Nucleus accumbens (tissue), 56 donors: ENCODE measurements around the gene CYP2S1.
"Not testable (repeated sequence)": the region's sequence is repeated elsewhere in the genome, so short reads cannot be mapped to it uniquely, and the experiment has no call there.

Experiments used
- DNase-seq, 56 donors: peaks; one replicate each; lab custom pipeline; 2025; lab: John Stamatoyannopoulos, UW

Gene CYP2S1

DNA sequence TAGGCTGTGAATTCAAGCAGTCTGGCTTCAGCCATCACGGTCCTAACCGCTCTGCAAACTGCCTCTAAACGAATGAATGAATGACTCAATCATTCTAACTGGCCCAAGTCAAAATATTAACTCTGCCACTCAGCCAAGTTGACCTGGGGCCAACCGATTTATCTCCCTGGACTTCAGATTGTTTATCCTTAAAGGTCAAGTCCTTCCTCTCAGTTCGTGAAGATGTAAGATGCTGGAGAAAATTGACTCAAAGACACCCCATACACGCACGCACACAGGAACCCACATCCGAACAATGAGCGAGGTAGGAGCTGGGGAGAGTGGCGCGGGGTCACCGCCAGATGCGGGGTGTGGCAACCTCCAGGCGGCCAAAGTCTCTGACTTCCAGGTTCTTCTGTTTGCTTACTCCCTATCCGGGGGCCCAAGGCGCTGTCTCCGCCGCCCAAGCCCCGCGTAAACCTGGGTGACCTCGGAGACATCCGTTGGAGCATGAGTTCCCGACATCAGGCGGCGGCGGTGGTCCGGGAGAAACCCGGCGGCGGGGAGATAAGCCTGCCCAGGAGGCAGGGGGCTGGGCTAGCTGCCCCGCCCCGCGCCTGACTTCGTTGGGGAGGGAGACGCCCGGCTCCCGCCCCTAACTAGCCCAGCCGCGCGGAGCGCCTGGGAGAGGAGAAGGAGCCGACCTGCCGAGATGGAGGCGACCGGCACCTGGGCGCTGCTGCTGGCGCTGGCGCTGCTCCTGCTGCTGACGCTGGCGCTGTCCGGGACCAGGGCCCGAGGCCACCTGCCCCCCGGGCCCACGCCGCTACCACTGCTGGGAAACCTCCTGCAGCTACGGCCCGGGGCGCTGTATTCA lies at the start of gene CYP2S1:
Gene CYP2S1, plus strand, starts transcription at position 646 of the 856 bp plus-strand sequence. Its CDS starts 46 bp downstream, at position 692.
- DNase-seq: peak in 1 of 56 donors; percentile 15

DNA sequence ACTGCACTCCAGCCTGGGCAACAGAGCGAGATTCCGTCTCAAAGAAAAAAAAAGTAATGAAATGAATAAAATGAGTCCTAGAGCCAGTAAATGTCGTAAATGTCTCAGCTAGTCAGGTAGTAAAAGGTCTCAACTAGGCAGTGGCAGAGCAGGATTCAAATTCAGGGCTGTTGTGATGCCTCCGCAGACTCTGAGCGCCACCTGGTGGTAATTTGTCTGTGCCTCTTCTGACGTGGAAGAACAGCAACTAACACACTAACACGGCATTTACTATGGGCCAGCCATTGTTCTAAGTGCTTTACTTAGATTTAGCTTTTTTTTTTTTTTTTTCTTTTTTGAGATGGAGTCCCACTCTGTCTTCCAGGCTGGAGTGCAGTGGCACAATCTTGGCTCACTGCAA lies 48.6 kb upstream of the CYP2S1 start:
- DNase-seq: peak in 46 of 56 donors; percentile 0 to 85 (median 18)

DNA sequence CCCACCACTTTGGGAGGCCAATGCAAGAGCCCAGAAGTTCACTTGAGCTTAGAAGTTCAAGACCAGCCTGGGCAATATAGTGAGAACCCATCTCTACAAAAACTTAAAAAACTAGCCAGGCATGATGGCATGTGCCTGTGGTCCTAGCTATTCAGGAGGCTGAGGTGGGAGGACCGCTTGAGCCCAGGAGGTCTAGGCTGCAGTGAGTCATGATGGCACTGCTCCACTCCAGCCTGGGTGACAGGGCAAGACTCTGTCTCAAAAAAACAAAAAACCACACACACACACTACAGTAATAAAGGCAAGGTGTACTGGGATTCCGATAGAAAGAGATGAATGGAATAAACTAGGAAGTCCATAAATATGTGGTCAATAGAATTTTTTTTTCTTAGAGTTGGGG lies 43.2 kb upstream of the CYP2S1 start:
- DNase-seq: no peak

DNA sequence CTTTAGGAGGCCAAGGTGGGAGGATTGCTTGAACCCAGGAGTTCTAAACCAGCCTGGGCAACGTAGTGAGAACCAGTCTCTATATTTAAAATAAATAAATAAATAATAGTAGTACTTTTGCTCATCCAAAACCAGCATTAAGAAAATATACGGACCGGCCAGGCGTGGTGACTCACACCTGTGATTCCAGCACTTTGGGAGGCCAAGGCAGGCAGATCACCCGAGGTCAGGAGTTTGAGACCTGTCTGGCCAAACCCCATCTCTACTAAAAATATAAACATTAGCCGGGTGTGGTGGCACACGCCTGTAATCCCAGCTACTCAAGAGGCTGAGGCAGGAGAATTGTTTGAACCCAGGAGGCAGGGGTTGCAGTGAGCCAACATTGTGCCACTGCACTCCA lies 42.0 kb upstream of the CYP2S1 start:
- DNase-seq: not testable (repeated sequence)

DNA sequence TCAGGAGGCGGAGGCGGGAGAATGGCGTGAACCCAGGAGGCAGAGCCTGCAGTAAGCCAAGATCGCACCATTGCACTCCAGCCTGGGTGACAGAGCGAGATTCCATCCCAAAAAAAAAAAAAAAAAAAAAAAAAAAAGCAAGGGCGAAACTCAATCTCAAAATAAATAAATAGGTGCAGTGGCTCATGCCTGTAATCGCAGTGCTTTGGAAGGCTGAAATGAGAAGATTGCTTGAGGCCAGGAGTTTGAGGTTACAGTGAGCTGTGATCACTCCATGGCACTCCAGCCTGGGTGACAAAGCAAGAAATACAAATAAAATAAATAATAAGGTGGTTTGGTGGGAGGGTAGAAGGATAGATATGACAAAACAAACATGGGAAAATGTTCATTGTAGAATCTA lies 39.0 kb upstream of the CYP2S1 start:
- DNase-seq: no peak

DNA sequence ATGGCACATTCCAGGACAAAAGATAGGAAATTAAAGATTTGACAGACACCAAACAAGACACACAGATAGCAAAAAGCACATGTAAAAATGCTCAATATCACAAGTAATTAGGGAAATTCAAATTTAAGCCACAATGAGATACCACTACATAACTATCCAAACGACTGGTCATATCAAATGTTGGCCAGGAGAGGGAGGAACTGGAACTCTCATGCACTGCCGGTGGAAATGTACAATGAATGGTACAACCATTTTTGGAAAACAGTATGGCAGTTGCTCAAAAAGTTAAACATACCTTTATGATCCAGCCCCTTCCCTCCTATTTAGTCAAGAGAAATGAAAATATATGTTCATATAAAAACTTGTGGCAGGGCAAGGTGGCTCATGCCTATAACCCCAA lies 36.8 kb upstream of the CYP2S1 start:
- DNase-seq: no peak

DNA sequence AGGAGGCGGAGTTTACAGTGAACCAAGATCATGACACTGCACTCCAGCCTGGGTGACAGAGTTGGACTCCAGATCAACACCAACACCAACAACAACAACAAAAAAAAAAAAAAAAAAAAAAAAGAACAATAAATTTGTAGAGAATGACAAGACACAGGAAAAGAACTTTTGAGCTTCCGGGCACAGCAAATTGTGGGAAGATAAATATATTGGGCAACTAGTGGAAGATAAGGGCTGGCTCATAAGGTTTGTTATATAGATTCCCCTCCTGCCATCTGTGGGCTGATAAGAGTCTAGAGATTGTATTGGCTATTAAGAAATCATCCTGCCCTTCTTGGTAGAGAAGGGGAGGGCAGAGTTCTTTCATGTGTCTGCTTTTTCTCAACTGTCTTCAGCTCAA lies 33.1 kb upstream of the CYP2S1 start:
- no peak for DNase-seq

DNA sequence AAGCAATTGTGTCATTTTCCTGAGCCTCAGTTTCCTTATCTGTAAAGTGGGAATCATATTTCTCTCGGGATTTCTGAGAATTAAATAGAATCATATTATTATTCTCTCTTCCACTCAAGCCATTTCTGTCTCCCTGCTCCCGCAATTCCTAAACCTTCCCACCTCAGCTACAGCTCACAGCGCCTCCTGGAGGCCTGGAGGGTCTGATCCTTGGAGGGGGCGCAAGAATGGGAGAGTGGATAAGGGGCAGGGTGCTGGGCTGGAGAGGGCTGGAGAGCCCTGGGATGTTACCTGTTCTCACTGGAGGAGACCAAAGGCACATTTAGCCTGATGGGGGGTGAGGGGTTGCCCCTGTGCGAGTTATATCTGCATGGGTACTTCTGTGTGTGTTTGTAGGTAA lies 31.1 kb upstream of the CYP2S1 start:
- DNase-seq: no peak

DNA sequence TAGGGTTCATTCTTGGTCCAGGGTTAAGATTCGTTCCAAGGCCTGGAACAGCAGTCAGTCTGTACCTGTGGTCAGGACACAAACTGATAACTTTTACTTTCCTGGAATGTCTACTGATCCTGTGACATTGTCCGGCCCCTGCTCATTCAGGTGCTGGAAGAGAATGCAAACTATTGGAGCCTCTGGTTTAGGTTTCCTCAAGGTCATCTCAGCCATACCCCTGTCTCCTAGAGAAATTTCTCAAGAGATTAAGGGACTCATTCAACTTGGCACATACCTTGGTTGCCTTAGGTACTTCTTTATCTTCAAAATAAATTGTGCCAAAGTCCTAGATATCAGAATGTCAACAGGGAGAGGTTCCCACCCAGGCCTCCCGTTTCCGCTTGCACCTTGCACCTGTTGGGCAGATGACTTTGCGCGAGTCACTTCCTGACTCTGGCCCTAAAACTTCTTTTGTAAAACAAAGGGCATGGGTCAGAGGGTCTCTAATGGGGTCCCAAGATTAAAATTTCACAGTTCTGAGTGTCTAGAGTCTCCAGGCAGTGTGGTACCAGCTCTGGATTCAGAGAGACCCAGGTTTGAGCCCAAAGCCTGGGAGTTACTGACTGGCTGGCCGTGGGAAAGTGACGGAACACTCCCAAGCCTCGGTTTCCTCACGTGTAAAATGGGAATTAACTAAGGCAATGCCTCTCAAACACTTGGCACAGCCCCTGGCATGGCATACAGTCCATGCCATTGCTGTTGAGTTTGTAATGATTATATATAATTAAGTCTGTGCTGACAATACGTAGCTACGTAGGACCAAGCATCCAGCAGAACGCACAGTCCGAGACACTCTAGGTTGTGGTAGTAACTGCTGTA lies 25.8 kb upstream of the CYP2S1 start:
- DNase-seq: no peak

- DNase-seq: no peak
These were observed 20.5 kb upstream of the CYP2S1 start for GRCh38 chr19:41172297-41173164.

DNA sequence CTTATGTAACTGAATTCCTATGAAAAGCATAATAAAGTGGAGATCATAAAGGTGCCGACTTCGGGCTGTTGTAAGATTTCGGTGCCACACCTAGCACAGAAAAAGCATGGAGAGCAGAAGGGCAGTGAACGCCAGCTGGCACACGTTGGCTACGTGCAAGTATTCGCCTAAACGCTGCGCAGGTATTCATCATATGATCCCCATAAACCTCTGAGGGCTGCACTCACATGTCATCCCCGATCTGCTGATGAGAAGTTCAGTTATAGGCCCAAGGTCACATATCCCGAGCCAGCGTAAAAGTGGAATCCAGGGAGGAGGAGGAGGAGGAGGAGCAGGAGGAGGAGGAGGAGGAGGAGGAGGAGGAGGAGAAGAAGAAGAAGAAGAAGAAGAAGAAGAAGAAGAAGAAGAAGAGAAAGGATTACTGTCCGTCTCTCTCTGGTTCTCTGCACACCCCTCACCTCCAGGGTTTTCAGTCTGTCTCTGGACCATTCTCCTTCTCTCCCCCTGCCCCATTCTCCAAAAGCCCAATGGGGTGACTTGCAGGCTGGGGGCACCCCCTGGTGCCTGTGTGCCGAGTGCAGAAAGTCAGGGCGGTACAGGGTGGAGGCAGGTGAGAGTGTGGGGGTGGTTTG lies 18.6 kb upstream of the CYP2S1 start:
- DNase-seq: no peak

DNA sequence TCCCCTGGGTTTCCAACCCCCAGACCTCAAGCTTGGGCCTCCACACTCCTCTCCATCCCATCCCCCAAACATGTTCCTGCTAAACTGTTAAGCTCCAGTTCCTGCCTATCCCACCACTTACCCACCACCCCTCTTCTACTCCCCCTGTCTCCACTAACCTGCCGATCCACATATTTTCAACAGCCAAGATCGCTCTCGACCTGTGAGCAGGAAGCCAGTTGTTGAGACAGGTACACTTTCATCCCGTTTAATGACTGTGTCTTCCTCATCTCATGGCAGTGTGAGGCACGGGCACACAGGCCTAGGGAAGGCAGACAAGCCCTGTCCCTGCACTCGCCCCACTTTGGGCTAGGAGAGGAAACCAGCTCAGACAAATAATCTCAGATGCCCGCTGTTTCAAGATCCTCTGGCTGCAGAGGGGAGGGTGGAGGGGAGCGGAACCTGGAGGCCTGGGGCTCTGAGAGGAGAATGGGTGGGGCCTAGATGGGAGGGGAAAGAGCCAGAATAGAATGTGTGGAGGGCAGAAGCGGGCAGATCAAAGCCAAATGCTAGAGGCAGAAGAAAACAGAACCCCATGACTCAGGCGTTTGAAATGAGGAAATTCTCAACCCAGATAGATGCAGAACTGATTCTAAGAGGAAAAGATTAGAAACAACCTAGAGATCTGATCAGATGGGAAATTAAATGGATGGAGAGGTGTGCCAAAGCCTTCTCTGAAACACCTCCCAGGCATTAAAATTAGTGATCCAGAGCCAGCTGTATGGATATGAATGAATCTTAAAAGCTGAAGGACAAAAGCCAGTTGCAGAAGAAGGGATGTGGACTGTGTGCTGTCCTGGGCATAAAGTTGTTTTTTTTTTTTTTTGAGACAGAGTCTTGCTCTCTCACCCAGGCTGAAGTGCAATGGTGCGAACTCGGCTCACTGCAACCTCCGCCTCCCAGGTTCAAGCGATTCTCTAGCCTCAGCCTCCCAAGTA lies 16.9 kb upstream of the CYP2S1 start:
- peak in 23 of 56 donors; percentile 1 to 55 (median 18) for DNase-seq

- not testable (repeated sequence) for DNase-seq
These were observed 12.8 kb upstream of the CYP2S1 start for GRCh38 chr19:41180173-41180572.

- DNase-seq: no peak
These were observed 5.8 kb upstream of the CYP2S1 start for GRCh38 chr19:41186971-41187883.

DNA sequence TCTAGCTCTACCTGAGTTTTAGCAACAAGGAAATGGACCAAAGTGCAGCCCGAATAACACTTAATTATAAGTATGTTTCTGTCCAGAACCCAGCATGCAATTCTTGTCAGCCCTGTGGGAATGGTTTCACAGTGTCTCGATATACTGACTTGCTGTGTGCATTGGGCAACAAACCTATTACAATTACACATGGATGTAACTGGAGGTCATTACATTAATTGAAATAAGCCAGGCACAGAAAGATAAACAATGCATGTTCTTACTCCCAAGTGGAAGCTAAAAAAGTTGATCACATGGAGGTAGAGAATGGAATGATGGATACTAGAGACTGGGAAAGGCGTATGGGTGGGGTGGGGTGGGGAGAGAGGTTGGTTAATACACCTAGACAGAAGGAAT lies 5.1 kb upstream of the CYP2S1 start:
- no peak for DNase-seq

DNA sequence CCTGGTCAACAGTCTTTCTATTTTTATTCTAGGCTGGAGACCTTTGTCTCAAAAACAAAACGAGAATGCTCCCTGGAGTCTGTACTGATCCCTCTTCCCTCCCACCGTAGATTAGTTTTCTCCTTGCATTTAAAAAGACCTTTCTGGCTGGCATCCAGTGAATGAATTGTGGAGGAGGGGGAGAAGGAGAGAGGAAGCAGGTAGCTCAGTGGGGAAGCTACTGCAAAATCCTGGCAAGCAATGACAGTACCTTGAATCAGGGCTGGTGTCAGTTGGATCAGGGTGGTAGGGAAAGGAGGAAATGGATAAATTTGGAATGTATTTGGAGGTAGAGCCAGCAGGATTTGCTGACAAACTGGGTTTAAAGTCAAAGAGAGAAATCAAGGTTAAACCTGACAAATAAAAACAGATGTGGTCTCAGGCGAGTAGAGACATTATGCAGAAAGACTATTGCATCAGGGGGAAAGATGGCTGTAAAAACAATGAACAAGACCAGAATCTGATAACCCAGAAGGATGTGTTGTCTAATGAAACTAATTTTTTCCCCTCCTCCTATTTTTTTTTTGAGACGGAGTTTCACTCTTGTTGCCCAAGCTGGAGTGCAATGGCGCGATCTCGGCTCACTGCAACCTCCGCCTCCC lies 3.5 kb upstream of the CYP2S1 start:
- DNase-seq: no peak

- DNase-seq: no peak
These were observed 574 bp downstream of the CYP2S1 start for GRCh38 chr19:41193430-41194156.
